Motor neuron (in vitro differentiated cells): ENCODE results near the gene PDIA6. TPM values are rescaled to one million over a fixed set of nuclear protein-coding genes. Genes with fewer than 3 reads are reported as not detected.

Source experiments
- ATAC-seq, 8 experiments: fragments of 200-7000 bp; cut with Tn5 transposase; replicated peaks in 6 of 8; 2 replicates each; pipeline ENCODE4 v1.8.0; 2021; ENCODE audit warnings: mild to moderate bottlenecking in 8 of 8, moderate library complexity in 8 of 8
- H3K27ac ChIP-seq, 2 donors: fragments of 250-450 bp; sonication (Bioruptor Pico); 2 replicates each; pipeline ENCODE4 v1.9.0; 2021; ENCODE audit warnings: antibody characterized with exemption in 2 of 2, mild to moderate bottlenecking in 2 of 2, moderate library complexity in 1 of 2
- H3K4me1 ChIP-seq, 2 donors: fragments of 250-450 bp; sonication (Bioruptor Pico); replicated peaks in 1 of 2; 2 replicates each; pipeline ENCODE4 v1.6.1; 2021; ENCODE audit warnings: antibody characterized with exemption in 2 of 2, mild to moderate bottlenecking in 2 of 2, moderate library complexity in 1 of 2
- H3K4me3 ChIP-seq, 5 donors: fragments of 250-450 bp; sonication (Bioruptor Pico); 2 replicates each; pipeline ENCODE4 v1.9.0; 2021; ENCODE audit warnings: antibody characterized with exemption in 5 of 5, mild to moderate bottlenecking in 5 of 5, moderate library complexity in 4 of 5
- WGBS, 10 experiments: fragments of 450-650 bp; shearing (Covaris generic); methylation state at CpG; one replicate each; pipeline ENCODE4 v1.0.0; 2022; 5-methylcytosine and 5-hydroxymethylcytosine counted together
- in situ Hi-C, 9 experiments: fragments of 400-800 bp; cut with MboI; loops; one replicate each; pipeline ENCODE4 v1.15.0; 2021; ENCODE audit warnings: low sequenced_read_pairs in 9 of 9, low pct_unique_long_range_greater_than_20kb in 2 of 9; ENCODE audit not compliant: unreplicated experiment in 9 of 9
- total RNA-seq, 8 experiments: library from RNA; unstranded; fragments of 300-600 nt; gene quantifications; 2 replicates each; pipeline versions ENCODE4 v1.2.3 to v1.2.4, GENCODE V29; 2022

PDIA6 gene, protein sequence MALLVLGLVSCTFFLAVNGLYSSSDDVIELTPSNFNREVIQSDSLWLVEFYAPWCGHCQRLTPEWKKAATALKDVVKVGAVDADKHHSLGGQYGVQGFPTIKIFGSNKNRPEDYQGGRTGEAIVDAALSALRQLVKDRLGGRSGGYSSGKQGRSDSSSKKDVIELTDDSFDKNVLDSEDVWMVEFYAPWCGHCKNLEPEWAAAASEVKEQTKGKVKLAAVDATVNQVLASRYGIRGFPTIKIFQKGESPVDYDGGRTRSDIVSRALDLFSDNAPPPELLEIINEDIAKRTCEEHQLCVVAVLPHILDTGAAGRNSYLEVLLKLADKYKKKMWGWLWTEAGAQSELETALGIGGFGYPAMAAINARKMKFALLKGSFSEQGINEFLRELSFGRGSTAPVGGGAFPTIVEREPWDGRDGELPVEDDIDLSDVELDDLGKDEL
- 100 to 1,000 TPM; 114 to 290 (median 147) TPM for total RNA-seq

DNA sequence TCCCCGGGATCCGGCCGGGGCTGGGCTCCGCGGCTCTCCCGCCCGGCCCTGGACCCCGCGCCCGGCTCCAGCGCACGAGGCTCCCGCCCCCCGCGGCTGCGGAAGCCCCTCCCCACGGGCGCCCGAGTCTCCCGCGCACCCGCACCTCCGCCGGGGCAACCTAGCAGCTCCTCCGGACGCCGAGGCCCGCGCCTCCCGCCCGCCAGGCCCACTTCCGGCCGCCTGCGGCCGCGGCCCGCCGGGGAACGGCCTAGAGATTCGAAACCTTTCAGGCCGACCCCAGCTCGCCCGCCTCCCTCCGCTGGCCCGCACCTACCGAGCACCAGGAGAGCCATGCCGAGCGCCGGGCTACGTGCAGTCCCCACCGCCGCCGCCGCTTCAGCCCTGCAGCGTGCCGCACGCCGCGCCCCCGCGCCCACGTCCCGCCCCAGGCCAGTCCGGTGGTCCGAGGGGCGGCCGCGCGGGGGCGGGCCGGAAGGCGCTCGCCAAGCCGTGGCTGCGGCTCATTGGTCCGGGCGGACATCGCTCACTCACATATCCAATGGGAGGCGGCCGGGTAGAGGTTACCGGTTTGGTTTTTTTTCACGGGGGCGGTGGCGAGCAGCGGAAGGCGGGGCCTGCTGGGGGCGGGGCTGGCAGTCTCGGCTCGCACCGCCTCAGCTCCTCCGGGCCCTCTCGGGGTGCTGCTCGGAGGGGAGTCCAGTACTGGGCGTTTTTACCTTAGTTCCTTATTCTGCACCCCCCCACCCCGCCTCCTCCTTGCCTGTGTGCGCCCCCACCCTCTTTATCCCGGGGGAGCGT is at the start of gene PDIA6:
TSS of gene PDIA6 (minus strand) at position 424 of the 801 bp plus-strand sequence. CDS start at position 335, 89 bp downstream.
- Histone ChIP-seq H3K27ac (peak within 1 kb of the TSS; percentile 88 to 91), H3K4me3 (peak within 1 kb of the TSS; percentile 65 to 85 (median 72)), H3K4me1 (peaks cover 22 to 28% of the 10 kb centered on the region in 2 donors)
- no CpG with 5 or more reads among the region's 98 CpGs for WGBS, 10 experiments
- ATAC-seq, result peak; percentile 80 to 97 (median 96)
- in situ Hi-C loops, result no loop called here

GRCh38 chr2:10862330-10862729 is 49.7 kb upstream of the PDIA6 start:
- in situ Hi-C loops, result no loop called here
- H3K4me1 ChIP-seq, result peaks cover 5 to 8% of the 10 kb centered on the region in 2 donors
- no peak overlapping the region for H3K27ac ChIP-seq
- ATAC-seq, result no peak
- H3K4me3 ChIP-seq, result no peak overlapping the region
- 17 to 93% (median 30%) methylated on average over 2 of the region's 10 CpGs; no CpG with 5 or more reads in 7 of the 10 experiments for WGBS, 10 experiments

- peaks cover 5 to 8% of the 10 kb centered on the region in 2 donors for H3K4me1 ChIP-seq
- no peak overlapping the region for H3K27ac ChIP-seq
- 60 to 100% (median 84%) methylated on average over 1 to 3 of the region's 5 CpGs; no CpG with 5 or more reads in 7 of the 10 experiments for WGBS, 10 experiments
- H3K4me3 ChIP-seq, result no peak overlapping the region
- in situ Hi-C loops, result no loop called here
- ATAC-seq, result no peak
Observed at GRCh38 chr2:10861765-10862164, 49.2 kb upstream of the PDIA6 start.

DNA sequence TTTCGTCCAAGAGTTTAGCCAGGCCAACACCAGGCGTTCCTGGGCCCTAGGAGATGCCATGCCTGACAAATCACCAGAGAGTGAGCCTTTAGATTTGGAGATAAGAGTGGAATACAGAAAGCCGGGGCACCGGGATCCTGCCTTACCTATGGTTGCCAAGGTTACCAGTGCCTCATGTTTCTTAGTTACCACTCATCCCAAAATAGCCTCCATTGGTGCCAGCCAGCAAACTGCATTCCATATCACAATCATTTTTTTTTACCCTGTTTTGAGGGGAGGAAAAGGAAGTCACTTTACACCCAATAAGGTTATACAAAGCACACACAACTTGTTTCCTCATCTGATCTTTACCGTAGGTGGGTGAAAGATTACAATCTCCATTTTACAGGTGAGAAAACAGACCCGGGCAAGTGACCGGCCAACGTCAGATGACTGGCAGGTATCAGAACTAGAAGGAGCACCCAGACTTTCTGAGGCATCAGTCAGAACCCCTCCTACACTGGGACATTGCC is 48.3 kb upstream of the PDIA6 start:
- WGBS, 10 experiments, result 25 to 100% (median 83%) methylated on average over 1 to 8 of the region's 8 CpGs
- in situ Hi-C loops, result no loop called here
- peaks cover 4 to 5% of the 10 kb centered on the region in 2 donors for H3K4me1 ChIP-seq
- no peak for ATAC-seq
- H3K27ac ChIP-seq, result no peak overlapping the region
- no peak overlapping the region for H3K4me3 ChIP-seq

GRCh38 chr2:10860081-10860813 is 47.7 kb upstream of the PDIA6 start:
- ATAC-seq, result peak in 5 of 8 experiments; percentile 71 to 91 (median 86)
- no peak overlapping the region for H3K27ac ChIP-seq
- in situ Hi-C loops, result no loop called here
- peaks cover 4 to 5% of the 10 kb centered on the region in 2 donors for H3K4me1 ChIP-seq
- whole genome bisulfite sequencing, 10 experiments, result 38 to 81% (median 79%) methylated on average over 1 to 9 of the region's 13 CpGs
- H3K4me3 ChIP-seq, result no peak overlapping the region

- in situ Hi-C loops, result no loop called here
- Histone ChIP-seq H3K4me1 (peaks cover 0 to 4% of the 10 kb centered on the region in 2 donors), H3K27ac (no peak overlapping the region), H3K4me3 (no peak overlapping the region)
- 0 to 98% (median 90%) methylated on average over 2 to 6 of the region's 6 CpGs for WGBS, 10 experiments
- ATAC-seq, result peak in 1 of 8 experiments; percentile 89
Observed at GRCh38 chr2:10859278-10859677, 46.7 kb upstream of the PDIA6 start.

GRCh38 chr2:10848541-10848940 is 36.0 kb upstream of the PDIA6 start:
- in situ Hi-C loops, result loop anchor here in 4 of 9 experiments (25.0 kb wide), 4 partner anchors 264 to 739 kb away; a partner anchor contains a TSS
- Histone ChIP-seq H3K27ac (no peak overlapping the region), H3K4me1 (peaks cover 4 to 7% of the 10 kb centered on the region in 2 donors), H3K4me3 (no peak overlapping the region)
- ATAC-seq, result no peak
- WGBS, 10 experiments, result 20 to 100% (median 87%) methylated on average over 1 to 4 of the region's 4 CpGs; no CpG with 5 or more reads in 2 of the 10 experiments

DNA sequence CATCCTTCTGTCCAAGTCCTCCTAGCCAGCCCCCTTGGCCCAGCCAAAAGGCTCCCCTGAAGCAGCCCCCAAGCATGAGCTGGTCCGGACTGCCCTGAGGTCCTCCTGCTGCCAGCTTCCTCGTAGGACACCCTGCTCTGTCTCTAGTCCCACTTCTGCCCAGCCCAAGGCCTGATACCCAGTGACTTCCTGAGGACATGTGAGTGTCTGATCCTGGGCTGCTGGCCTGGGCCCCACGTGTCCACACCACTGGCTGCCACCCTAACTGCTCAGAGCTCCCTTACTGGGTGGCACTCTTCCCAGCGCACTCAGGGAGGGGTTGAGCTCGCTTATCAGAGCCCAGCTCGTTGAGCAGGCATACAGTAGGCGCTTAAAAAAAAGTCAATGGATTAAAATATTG is 34.4 kb upstream of the PDIA6 start:
- ATAC-seq, result no peak
- in situ Hi-C loops, result loop anchor here in 4 of 9 experiments (25.0 kb wide), 4 partner anchors 265 to 740 kb away; a partner anchor contains a TSS
- Histone ChIP-seq H3K4me3 (no peak overlapping the region), H3K27ac (no peak overlapping the region), H3K4me1 (peaks cover 4 to 7% of the 10 kb centered on the region in 2 donors)
- 60 to 100% (median 80%) methylated on average over 2 to 4 of the region's 7 CpGs; no CpG with 5 or more reads in 7 of the 10 experiments for WGBS, 10 experiments

DNA sequence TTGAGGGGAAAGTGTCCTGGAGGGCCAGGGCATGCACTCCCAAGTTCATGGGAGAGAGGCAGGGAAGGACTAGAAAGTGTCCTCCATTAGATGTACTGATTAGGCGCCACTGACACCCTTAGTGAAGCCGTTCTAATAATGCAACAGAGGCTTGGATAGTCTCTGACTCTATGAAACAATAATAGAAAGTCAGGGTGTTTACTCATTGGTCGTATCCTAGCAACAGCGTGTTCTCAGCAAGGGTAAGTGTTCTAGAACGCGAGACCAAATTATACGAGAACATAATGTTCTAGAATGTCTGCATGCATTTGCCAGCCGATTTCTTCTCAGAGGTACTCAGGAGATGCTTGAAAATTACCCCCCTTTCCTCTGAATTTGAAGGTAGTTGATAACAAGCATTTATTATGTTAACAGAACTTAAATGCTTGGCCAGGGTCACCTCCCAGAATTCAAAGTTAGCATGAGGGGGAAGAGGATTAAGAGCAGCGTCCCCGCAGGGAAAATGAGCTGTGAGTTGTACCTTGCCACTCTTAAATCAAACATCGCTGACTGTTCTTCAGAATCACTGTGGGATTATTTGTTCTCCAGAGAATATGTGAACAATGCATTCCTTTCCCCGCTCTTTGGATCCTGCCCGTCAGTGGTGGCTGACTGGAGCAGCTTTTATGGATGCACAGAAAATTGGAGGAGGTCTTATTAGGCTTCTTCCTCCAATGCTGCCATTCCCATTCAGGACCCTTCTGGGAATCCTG is 33.7 kb upstream of the PDIA6 start:
- no peak overlapping the region for H3K27ac ChIP-seq
- ATAC-seq, result no peak
- in situ Hi-C loops, result loop anchor here in 4 of 9 experiments (25.0 kb wide), 4 partner anchors 266 to 741 kb away; a partner anchor contains a TSS
- H3K4me3 ChIP-seq, result no peak overlapping the region
- H3K4me1 ChIP-seq, result peaks cover 4 to 7% of the 10 kb centered on the region in 2 donors
- 23 to 93% (median 77%) methylated on average over 3 to 12 of the region's 13 CpGs; no CpG with 5 or more reads in 1 of the 10 experiments for WGBS, 10 experiments

DNA sequence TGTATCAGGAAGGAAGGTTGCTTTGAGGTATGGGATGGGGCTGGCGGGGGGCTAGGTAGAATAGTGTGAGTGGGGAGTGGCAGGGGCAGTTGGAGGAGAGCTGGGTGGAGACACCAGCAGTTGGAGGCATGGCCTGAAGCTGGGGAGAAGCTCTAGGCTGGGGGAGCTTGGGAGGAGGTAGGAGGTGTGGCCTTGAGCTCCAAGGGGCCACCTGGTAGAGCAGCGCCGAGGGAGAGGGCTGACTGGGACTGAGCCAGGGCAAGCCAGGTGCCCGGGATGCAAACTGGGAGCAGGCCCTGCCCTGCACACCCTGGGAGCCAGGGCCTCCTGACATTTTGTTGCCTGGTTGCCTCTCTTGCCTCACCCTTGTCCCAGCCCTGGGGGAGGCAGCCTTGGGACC is 33.1 kb upstream of the PDIA6 start:
- no peak for ATAC-seq
- Histone ChIP-seq H3K4me3 (no peak overlapping the region), H3K27ac (no peak overlapping the region), H3K4me1 (peaks cover 4 to 7% of the 10 kb centered on the region in 2 donors)
- 50 to 88% (median 83%) methylated on average over 1 to 2 of the region's 4 CpGs; no CpG with 5 or more reads in 7 of the 10 experiments for WGBS, 10 experiments
- in situ Hi-C loops, result loop anchor here in 4 of 9 experiments (25.0 kb wide), 4 partner anchors 267 to 742 kb away; a partner anchor contains a TSS

DNA sequence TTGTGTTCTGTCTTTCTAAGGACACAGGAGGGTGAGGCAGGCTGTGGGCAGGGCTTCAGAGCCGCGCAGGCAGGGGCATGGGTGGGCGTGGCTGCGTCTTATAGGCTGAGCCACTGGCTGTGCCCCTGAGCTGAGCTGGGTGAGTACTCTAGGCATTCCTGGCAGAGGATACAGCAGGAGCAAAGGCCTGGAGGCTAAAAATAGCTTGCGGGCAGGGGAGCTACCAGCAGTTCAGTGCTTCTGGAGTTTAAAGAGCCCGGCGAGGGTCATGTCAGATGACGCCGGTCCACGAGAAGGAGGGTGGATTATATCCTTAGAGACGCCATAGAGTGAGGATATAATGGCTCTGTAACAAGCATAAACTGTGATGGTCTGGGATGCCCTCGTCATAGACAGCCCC is 31.5 kb upstream of the PDIA6 start:
- peak; percentile 74 to 97 (median 92) for ATAC-seq
- in situ Hi-C loops, result loop anchor here in 4 of 9 experiments (25.0 kb wide), 4 partner anchors 268 to 743 kb away; a partner anchor contains a TSS
- 6 to 80% (median 39%) methylated on average over 1 to 9 of the region's 12 CpGs; no CpG with 5 or more reads in 2 of the 10 experiments for WGBS, 10 experiments
- Histone ChIP-seq H3K4me1 (peaks cover 4 to 7% of the 10 kb centered on the region in 2 donors), H3K4me3 (no peak overlapping the region), H3K27ac (no peak overlapping the region)
